ENCODE data around the gene C1orf141. TPM values are rescaled to one million over a fixed set of nuclear protein-coding genes. Genes with fewer than 3 reads are reported as not detected.
"Not testable (repeated sequence)": the region's sequence is repeated elsewhere in the genome, so short reads cannot be mapped to it uniquely, and the experiment has no call there.

The C1orf141 gene
- polyA plus RNA-seq, 2 donors: not detected

DNA sequence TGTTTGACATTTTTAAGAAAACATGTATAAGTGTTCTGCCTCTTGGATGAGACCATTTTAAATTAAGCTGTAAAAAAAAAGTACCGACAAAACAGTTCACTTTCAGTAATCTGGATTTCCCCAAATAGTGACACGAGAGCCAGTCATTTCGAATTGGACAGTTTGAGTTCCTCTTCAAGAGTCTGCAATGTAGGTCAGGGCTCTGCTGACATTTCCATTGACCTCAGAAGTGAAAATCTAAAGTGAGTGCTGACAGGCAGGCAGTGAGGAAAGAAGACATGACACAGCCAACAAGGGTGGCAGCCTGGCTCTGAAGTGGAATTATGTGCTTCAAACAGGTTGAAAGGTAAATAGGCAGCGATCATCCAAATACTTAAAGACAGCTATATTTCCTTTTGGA, 31.4 kb upstream of the C1orf141 start, which contains the start of gene IL23R:
IL23R (plus strand) TSS at position 259 of the 400 bp plus-strand sequence. CDS start 1,667 bp downstream, outside the sequence.
- Histone ChIP-seq H3K9me3 (ENCODE audit: control insufficient read depth in 2 of 2, insufficient read depth in 1 of 2, low read depth in 1 of 2, low read length in 1 of 2) (no peaks in the 10 kb centered on the region), H3K27ac (ENCODE audit: low read depth in 2 of 2, low read length in 1 of 2) (no peak within 1 kb of the TSS), H3K36me3 (ENCODE audit: control insufficient read depth in 2 of 2, insufficient read depth in 2 of 2, low read length in 1 of 2) (no peaks in the 10 kb centered on the region), H3K4me3 (ENCODE audit: low read depth in 1 of 2, low read length in 2 of 2) (no peak within 1 kb of the TSS), H3K4me1 (ENCODE audit: control insufficient read depth in 2 of 2, insufficient read depth in 2 of 2, low read length in 1 of 2) (no peaks in the 10 kb centered on the region), H3K27me3 (ENCODE audit: control insufficient read depth in 1 of 2, insufficient read depth in 2 of 2, low read length in 2 of 2) (no peaks in the 10 kb centered on the region)
- 72 to 80% methylated on average over 4 of the region's 4 CpGs for WGBS, 2 donors

DNA sequence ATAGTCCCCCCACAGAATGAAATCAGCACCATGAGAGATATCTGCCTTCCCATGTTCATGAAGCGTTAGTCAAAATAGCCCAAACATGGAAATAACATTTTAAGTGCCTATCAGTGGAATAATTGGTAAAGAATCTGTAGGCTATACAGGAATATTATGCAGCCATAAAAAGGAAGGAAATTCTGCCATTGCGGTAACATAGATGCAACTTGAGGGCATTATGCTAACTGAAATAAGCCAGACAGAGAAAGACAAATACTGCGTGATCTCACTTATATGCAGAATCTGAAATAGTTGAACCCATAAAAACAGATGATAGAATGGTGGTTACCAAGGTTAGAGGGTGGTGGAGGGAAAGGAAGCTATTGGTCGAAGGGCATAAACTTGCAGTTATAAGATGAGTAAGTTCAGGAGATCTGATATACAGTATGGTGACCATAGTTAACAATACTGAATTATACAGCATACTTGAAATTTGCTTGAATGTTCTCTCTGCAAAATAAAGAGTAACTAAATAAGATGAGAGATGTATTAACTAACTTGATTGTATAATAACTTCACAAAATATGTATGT, 30.8 kb upstream of the C1orf141 start:
- WGBS, 2 donors: 93 to 95% methylated on average over 4 of the region's 4 CpGs
- Histone ChIP-seq H3K4me1 (ENCODE audit: control insufficient read depth in 2 of 2, insufficient read depth in 2 of 2, low read length in 1 of 2) (no peaks in the 10 kb centered on the region), H3K9me3 (ENCODE audit: control insufficient read depth in 2 of 2, insufficient read depth in 1 of 2, low read depth in 1 of 2, low read length in 1 of 2) (no peaks in the 10 kb centered on the region), H3K27ac (ENCODE audit: low read depth in 2 of 2, low read length in 1 of 2) (no peak overlapping the region), H3K4me3 (ENCODE audit: low read depth in 1 of 2, low read length in 2 of 2) (no peak overlapping the region), H3K27me3 (ENCODE audit: control insufficient read depth in 1 of 2, insufficient read depth in 2 of 2, low read length in 2 of 2) (no peaks in the 10 kb centered on the region), H3K36me3 (ENCODE audit: control insufficient read depth in 2 of 2, insufficient read depth in 2 of 2, low read length in 1 of 2) (no peaks in the 10 kb centered on the region)

DNA sequence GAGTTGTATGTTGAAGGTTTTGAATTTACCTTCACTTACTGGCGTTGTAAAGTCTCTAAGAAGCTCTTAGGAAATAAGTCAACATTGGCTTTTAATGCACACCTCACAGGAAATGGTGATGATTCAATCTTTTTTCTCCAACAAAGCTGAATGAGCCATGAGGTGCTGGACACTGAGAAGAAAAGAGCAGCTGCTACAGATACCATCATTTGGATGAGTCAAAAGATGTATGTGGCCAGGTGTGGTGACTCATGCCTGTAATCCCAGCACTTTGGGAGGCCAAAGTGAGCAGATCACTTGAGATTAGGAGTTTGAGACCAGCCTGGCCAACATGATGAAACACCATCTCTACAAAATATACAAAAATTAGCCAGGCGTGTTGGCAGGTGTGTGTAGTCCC, 28.2 kb upstream of the C1orf141 start:
- Histone ChIP-seq H3K27ac (ENCODE audit: low read depth in 2 of 2, low read length in 1 of 2) (no peak overlapping the region), H3K27me3 (ENCODE audit: control insufficient read depth in 1 of 2, insufficient read depth in 2 of 2, low read length in 2 of 2) (no peaks in the 10 kb centered on the region), H3K4me3 (ENCODE audit: low read depth in 1 of 2, low read length in 2 of 2) (no peak overlapping the region), H3K36me3 (ENCODE audit: control insufficient read depth in 2 of 2, insufficient read depth in 2 of 2, low read length in 1 of 2) (no peaks in the 10 kb centered on the region), H3K4me1 (ENCODE audit: control insufficient read depth in 2 of 2, insufficient read depth in 2 of 2, low read length in 1 of 2) (no peaks in the 10 kb centered on the region), H3K9me3 (ENCODE audit: control insufficient read depth in 2 of 2, insufficient read depth in 1 of 2, low read depth in 1 of 2, low read length in 1 of 2) (no peaks in the 10 kb centered on the region)
- WGBS, 2 donors: 59 to 71% methylated on average over 2 of the region's 2 CpGs

DNA sequence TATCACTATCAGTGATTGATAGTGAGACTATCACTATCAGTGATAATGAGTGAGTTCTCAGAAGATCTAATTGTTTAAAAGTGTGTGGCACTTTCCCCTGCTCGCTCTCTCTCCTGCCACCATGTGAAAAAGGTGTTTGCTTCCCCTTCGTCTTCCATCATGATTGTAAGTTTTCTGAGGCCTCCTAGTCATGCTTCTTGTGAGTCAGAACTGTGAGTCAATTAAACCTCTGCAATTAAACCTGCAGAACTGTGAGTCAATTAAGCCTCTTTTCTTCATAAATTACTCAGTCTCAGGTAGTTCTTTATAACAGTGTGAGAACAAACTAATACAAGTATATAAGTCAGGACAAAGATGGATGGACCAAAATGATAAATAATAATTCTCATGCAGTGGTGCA, 24.5 kb upstream of the C1orf141 start:
- H3K4me1 ChIP-seq (ENCODE audit: control insufficient read depth in 2 of 2, insufficient read depth in 2 of 2, low read length in 1 of 2): no peaks in the 10 kb centered on the region
- no peaks in the 10 kb centered on the region for H3K36me3 ChIP-seq (ENCODE audit: control insufficient read depth in 2 of 2, insufficient read depth in 2 of 2, low read length in 1 of 2)
- no peaks in the 10 kb centered on the region for H3K27me3 ChIP-seq (ENCODE audit: control insufficient read depth in 1 of 2, insufficient read depth in 2 of 2, low read length in 2 of 2)
- no peak overlapping the region for H3K27ac ChIP-seq (ENCODE audit: low read depth in 2 of 2, low read length in 1 of 2)
- H3K4me3 ChIP-seq (ENCODE audit: low read depth in 1 of 2, low read length in 2 of 2): no peak overlapping the region
- H3K9me3 ChIP-seq (ENCODE audit: control insufficient read depth in 2 of 2, insufficient read depth in 1 of 2, low read depth in 1 of 2, low read length in 1 of 2): no peaks in the 10 kb centered on the region
- 67 to 81% methylated on average over 2 of the region's 2 CpGs for WGBS, 2 donors

DNA sequence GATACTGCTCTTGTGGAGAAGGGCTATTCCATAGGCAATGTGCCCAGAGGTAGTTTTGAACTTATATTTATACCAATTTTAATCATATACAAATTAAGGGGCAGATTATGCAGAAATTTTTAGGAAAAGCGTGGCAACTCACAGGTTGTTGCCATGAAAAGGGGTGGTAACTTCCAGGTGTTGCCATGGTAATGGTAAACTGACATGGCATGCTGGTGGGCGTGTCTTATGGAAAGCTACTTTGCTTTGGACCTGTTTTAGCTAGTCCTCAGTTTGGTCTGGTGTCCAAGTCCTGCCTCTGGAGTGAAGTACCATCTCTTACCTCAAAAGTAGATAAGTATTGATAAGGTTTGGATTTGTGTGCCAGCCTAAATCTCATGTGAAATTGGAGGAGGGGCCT, 23.6 kb upstream of the C1orf141 start:
- no peak overlapping the region for H3K27ac ChIP-seq (ENCODE audit: low read depth in 2 of 2, low read length in 1 of 2)
- no peak overlapping the region for H3K4me3 ChIP-seq (ENCODE audit: low read depth in 1 of 2, low read length in 2 of 2)
- H3K27me3 ChIP-seq (ENCODE audit: control insufficient read depth in 1 of 2, insufficient read depth in 2 of 2, low read length in 2 of 2): no peaks in the 10 kb centered on the region
- WGBS, 2 donors: 44 to 69% methylated on average over 2 of the region's 2 CpGs
- no peaks in the 10 kb centered on the region for H3K36me3 ChIP-seq (ENCODE audit: control insufficient read depth in 2 of 2, insufficient read depth in 2 of 2, low read length in 1 of 2)
- no peaks in the 10 kb centered on the region for H3K9me3 ChIP-seq (ENCODE audit: control insufficient read depth in 2 of 2, insufficient read depth in 1 of 2, low read depth in 1 of 2, low read length in 1 of 2)
- no peaks in the 10 kb centered on the region for H3K4me1 ChIP-seq (ENCODE audit: control insufficient read depth in 2 of 2, insufficient read depth in 2 of 2, low read length in 1 of 2)

DNA sequence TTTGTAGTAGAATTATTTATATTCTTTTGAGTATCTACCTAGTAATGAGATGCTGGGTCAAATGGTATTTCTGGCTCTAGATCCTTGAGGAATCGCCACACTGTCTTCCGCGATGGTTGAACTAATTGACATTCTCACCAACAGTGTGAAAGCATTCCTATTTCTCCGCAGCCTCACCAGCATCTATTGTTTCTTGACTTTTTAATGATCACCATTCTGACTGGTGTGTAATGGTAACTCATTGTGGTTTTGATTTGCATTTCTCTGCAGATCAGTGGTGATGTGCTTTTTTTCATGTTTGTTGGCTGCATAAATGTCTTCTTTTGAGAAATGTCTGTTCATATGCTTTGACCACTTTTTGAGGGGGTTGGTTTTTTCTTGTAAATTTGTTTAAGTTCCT, 16.2 kb upstream of the C1orf141 start:
- H3K4me1 ChIP-seq (ENCODE audit: control insufficient read depth in 2 of 2, insufficient read depth in 2 of 2, low read length in 1 of 2): no peaks in the 10 kb centered on the region
- no peaks in the 10 kb centered on the region for H3K36me3 ChIP-seq (ENCODE audit: control insufficient read depth in 2 of 2, insufficient read depth in 2 of 2, low read length in 1 of 2)
- no peak overlapping the region for H3K4me3 ChIP-seq (ENCODE audit: low read depth in 1 of 2, low read length in 2 of 2)
- 90% methylated on average over 4 of the region's 4 CpGs for WGBS, 2 donors
- no peak overlapping the region for H3K27ac ChIP-seq (ENCODE audit: low read depth in 2 of 2, low read length in 1 of 2)
- no peaks in the 10 kb centered on the region for H3K9me3 ChIP-seq (ENCODE audit: control insufficient read depth in 2 of 2, insufficient read depth in 1 of 2, low read depth in 1 of 2, low read length in 1 of 2)
- no peaks in the 10 kb centered on the region for H3K27me3 ChIP-seq (ENCODE audit: control insufficient read depth in 1 of 2, insufficient read depth in 2 of 2, low read length in 2 of 2)

DNA sequence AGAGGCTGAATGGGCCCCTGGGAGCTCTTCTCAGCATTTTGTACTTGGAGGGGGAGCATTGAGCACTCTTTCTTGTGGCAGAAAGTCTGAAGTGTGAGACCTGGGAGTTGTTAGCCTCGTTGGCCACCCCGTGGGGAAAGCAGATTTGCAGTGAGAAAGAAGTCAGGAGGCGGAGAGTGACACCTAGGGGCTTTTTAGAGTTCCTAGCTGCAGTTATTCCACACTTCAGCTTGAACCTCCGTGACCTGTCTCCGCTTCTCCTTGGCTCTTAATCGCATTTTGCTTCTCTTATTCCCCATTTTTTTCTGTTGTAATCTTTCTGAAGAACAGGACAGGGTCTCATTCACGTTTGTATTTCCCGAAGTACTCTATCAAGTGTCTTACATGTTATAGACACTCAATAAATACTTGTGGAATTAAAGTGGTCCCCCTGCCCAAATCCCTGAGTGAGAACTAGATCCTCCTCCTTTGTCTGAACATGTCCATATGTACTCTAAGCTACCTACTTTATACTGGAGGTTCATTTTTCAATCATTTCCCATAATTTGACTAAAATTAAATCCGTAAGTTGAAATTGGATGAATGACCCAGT, 14.5 kb upstream of the C1orf141 start:
- H3K4me1 ChIP-seq (ENCODE audit: control insufficient read depth in 2 of 2, insufficient read depth in 2 of 2, low read length in 1 of 2): no peaks in the 10 kb centered on the region
- H3K27me3 ChIP-seq (ENCODE audit: control insufficient read depth in 1 of 2, insufficient read depth in 2 of 2, low read length in 2 of 2): no peaks in the 10 kb centered on the region
- 18 to 21% methylated on average over 9 of the region's 9 CpGs for WGBS, 2 donors
- no peaks in the 10 kb centered on the region for H3K9me3 ChIP-seq (ENCODE audit: control insufficient read depth in 2 of 2, insufficient read depth in 1 of 2, low read depth in 1 of 2, low read length in 1 of 2)
- no peak overlapping the region for H3K4me3 ChIP-seq (ENCODE audit: low read depth in 1 of 2, low read length in 2 of 2)
- H3K36me3 ChIP-seq (ENCODE audit: control insufficient read depth in 2 of 2, insufficient read depth in 2 of 2, low read length in 1 of 2): no peaks in the 10 kb centered on the region
- no peak overlapping the region for H3K27ac ChIP-seq (ENCODE audit: low read depth in 2 of 2, low read length in 1 of 2)

DNA sequence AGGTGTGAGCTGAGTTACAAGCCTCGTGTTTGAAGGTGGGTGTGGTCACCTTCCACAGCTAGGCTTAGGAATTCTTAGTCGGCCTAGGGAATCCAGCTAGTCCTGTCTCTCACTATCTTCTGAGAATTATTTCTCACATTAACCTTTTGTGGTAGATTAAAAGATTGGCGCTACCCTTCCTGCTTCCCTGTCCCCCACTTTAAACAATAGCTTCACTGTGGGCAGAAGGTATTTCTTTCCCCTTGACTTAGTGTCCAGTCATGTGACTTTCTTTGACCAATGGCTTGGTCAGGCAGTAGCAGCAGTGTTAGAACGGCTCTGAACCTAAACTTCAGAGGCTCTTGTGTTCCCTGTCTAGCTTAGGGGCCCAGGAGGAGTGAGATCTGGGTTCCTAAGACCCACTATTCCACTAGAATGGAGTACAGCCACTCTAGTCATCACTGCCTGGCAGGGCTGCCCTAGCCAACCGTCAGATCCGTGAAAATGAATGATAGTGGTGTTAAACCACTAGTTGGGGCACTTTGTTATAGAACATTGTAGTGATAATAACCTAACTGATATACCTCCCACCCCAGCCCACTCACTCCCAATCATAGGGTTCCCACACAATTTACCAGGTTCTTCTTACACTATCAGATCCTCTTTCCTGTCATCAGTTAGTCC, 13.9 kb upstream of the C1orf141 start:
- Histone ChIP-seq H3K4me1 (ENCODE audit: control insufficient read depth in 2 of 2, insufficient read depth in 2 of 2, low read length in 1 of 2) (no peaks in the 10 kb centered on the region), H3K27ac (ENCODE audit: low read depth in 2 of 2, low read length in 1 of 2) (no peak overlapping the region), H3K4me3 (ENCODE audit: low read depth in 1 of 2, low read length in 2 of 2) (no peak overlapping the region), H3K9me3 (ENCODE audit: control insufficient read depth in 2 of 2, insufficient read depth in 1 of 2, low read depth in 1 of 2, low read length in 1 of 2) (no peaks in the 10 kb centered on the region), H3K27me3 (ENCODE audit: control insufficient read depth in 1 of 2, insufficient read depth in 2 of 2, low read length in 2 of 2) (no peaks in the 10 kb centered on the region), H3K36me3 (ENCODE audit: control insufficient read depth in 2 of 2, insufficient read depth in 2 of 2, low read length in 1 of 2) (no peaks in the 10 kb centered on the region)
- 42 to 44% methylated on average over 6 of the region's 6 CpGs for WGBS, 2 donors

DNA sequence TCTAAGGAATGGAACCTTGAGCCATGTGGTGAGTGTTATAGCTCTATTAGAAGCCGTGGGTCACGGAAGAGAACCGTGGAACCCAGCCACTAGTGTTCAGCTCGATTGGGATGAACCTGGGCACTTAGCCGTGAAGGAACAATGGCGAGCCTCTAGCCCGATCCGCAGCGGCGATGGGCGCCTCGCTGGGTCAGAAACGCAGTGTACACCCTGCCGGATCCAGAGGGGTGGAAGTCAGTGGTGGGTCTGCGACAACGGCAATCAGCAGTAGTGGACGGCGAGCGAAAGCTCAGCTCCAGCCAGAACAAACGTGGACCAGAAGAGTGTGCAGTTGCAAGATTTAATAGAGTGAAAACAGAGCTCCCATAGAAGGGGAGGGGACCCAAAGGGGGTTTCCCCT, 13.2 kb upstream of the C1orf141 start:
- H3K9me3 ChIP-seq (ENCODE audit: control insufficient read depth in 2 of 2, insufficient read depth in 1 of 2, low read depth in 1 of 2, low read length in 1 of 2); H3K36me3 ChIP-seq (ENCODE audit: control insufficient read depth in 2 of 2, insufficient read depth in 2 of 2, low read length in 1 of 2); H3K27me3 ChIP-seq (ENCODE audit: control insufficient read depth in 1 of 2, insufficient read depth in 2 of 2, low read length in 2 of 2); H3K27ac ChIP-seq (ENCODE audit: low read depth in 2 of 2, low read length in 1 of 2); H3K4me3 ChIP-seq (ENCODE audit: low read depth in 1 of 2, low read length in 2 of 2); H3K4me1 ChIP-seq (ENCODE audit: control insufficient read depth in 2 of 2, insufficient read depth in 2 of 2, low read length in 1 of 2): not testable (repeated sequence)
- WGBS, 2 donors: 89 to 94% methylated on average over 20 of the region's 20 CpGs

DNA sequence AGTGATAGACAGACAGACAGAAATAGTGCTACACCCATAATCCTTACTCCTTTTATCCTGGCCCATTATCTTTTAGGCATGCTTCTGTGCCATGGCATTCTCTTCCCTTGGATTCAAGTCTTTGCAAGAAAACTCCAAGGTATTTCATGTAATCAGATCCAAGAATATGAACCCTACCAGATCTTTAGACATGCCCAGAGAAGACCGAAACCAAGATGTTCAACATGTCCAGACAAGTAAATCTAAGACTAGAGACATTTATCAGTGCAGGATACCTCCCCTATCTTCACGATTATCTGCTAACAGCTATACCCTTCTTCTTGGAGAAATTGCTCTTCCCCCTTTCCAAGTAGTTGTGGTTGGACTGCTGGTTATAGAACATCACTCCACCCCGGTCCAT, 11.8 kb upstream of the C1orf141 start:
- Histone ChIP-seq H3K36me3 (ENCODE audit: control insufficient read depth in 2 of 2, insufficient read depth in 2 of 2, low read length in 1 of 2) (no peaks in the 10 kb centered on the region), H3K4me3 (ENCODE audit: low read depth in 1 of 2, low read length in 2 of 2) (no peak overlapping the region), H3K27me3 (ENCODE audit: control insufficient read depth in 1 of 2, insufficient read depth in 2 of 2, low read length in 2 of 2) (no peaks in the 10 kb centered on the region), H3K9me3 (ENCODE audit: control insufficient read depth in 2 of 2, insufficient read depth in 1 of 2, low read depth in 1 of 2, low read length in 1 of 2) (no peaks in the 10 kb centered on the region), H3K27ac (ENCODE audit: low read depth in 2 of 2, low read length in 1 of 2) (no peak overlapping the region), H3K4me1 (ENCODE audit: control insufficient read depth in 2 of 2, insufficient read depth in 2 of 2, low read length in 1 of 2) (no peaks in the 10 kb centered on the region)
- WGBS, 2 donors: 76 to 87% methylated on average over 3 of the region's 3 CpGs
